G401 (cell line): ENCODE data around the gene ARSG. TPM values are rescaled to one million over a fixed set of nuclear protein-coding genes. Genes with fewer than 3 reads are reported as not detected.
A peak's percentile ranks its signal among the peaks of the same experiment; 100 is the strongest.
"Not testable (repeated sequence)": the region's sequence is repeated elsewhere in the genome, so short reads cannot be mapped to it uniquely, and the experiment has no call there.

ENCODE experiments used
- DNase-seq: peaks from one replicate; pipeline ENCODE4 v3.0.0-alpha.2; 2015; ENCODE audit warnings: low spot score
- in situ Hi-C: cut with HindIII; loops from 2 replicates; pipeline ENCODE4 v1.10.0; 2016; ENCODE audit warnings: low sequenced_read_pairs, mixed read lengths
- total RNA-seq: library from RNA; depleted of rRNA; stranded (reverse); fragments of >200 nt; shearing (Covaris generic); gene quantifications from 2 replicates; pipeline ENCODE4 v1.2.3, GENCODE V29; 2014

The ARSG gene
- total RNA-seq, 1 experiment from 2014 or later: 4.3 TPM

DNA sequence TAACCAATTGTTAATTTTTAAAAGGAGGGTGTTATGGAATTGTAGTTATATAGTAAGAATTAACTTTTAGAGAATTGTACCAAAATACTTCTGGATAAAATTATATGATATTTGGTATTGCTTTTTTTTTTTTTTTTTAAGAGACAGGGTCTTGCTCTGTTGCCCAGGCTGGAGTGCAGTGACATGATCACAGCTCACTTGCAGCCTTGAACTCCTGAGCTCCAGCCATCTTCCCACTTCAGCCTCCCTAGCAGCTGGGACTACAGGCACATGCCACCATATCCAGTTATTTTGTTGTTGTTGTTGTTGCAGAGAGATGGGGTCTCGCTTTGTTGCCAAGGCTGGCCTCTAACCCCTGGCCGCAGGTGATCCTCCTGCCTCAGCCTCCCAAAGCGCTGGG is 8.5 kb downstream of the ARSG start:
- in situ Hi-C loops: no loop called here
- DNase-seq: no peak

DNA sequence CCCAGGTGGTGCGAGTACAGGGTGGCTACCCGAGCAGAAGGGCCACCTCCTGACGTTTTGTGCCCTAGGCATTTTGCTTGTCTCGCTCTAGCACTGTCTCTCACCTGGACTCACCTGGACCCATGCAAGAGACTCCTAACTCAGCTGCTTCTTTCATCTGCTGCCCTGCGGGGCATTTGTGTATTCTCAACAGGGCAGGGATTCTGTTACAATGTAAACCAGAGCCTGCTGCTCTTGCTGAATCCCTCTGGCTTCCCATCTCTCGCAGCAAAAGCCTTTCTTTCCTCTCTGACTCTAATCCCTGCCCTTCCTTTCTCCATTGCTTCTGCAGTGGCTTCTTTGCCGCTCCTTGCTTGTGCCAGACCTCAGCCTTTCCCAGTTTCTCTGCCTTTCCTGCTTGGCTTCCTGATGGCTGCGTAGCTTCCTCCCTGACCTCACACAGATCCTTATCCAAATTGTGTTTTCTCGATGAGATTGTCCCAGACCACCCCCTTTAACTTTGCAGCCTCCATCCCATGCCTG is 10.2 kb downstream of the ARSG start:
- in situ Hi-C loops: no loop called here
- peak; percentile 19 for DNase-seq

DNA sequence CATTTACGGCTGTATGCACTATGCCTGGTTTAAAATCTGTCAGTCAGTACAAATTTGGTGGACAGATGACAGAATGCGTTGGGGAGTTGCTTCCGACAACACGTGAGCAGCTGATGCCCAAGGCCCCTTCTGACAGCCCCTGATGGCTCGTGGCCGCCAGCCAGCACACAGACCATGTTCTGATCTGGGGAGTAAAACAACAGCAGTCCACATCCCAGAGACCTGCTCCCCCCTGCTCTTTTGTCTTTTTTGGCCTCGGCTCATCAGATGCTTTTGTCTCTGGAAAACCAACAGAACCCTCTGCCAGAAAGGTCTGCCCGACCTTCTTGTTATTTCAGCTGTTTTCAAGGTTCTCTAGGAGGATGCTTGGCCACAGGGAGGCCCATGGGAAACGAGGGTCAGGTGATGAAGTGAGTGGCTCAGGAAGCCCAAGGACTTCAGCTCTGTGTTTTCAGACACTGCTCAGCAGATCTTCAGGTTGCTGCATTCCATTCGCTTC is 10.8 kb downstream of the ARSG start:
- in situ Hi-C loops: no loop called here
- DNase-seq: peak; percentile 49

DNA sequence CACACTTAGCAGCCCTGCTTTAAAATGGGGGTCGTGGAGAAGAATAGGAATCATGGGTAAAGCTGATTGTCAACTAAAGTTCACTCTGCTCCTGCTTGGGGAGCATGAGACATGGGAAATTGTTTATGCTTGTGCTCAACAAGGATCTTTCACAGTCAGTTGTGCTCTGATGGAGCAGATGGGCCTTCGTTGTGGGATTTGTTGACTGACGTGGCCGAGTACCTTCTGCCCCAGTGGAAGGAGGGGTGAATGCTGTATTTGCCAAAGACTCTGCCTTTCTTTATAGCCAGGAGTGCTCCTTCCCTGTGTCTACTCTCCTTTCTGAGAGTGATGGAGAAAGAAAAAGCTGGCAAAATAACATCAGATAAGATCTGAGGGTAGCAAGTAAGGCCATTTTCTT is 11.4 kb downstream of the ARSG start:
- in situ Hi-C loops: no loop called here
- DNase-seq: peak; percentile 67

DNA sequence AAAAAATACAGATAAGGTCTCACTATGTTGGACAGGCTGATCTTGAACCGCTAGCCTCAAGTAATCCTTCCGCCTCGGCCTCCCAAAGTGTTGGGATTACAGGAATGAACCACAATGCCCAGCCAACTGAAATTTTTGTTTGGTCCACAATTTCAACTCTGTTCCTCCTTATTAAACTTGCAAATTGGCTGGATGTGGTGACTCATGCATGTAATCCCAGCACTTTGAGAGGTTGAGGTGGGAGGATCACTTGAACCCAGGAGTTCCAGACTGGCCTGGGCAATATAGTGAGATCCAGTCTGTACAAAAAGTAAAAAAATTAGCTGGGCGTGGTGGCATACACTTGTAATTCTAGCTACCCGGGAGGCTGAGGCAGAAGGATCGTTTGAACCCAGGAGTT is 13.4 kb downstream of the ARSG start:
- no peak for DNase-seq
- in situ Hi-C loops: no loop called here

DNA sequence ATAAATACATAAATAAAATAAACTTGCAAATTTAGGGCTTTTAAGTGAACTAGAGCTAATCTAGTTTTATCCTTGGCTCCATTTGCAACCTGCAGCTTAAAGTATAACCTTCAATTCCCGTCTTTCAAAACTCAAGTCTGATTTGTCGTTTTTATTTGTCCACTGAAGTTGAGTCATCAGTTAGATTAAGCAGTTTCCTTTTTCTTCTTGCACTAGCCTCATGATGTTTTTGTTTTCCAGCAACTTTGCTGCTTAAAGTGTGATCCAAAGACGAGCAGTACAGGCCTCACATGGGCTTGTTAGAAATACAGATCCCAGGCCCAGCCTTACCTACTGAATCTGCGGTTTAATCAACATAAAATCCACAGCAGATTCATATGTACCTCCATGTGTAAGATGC is 13.8 kb downstream of the ARSG start:
- in situ Hi-C loops: no loop called here
- no peak for DNase-seq

DNA sequence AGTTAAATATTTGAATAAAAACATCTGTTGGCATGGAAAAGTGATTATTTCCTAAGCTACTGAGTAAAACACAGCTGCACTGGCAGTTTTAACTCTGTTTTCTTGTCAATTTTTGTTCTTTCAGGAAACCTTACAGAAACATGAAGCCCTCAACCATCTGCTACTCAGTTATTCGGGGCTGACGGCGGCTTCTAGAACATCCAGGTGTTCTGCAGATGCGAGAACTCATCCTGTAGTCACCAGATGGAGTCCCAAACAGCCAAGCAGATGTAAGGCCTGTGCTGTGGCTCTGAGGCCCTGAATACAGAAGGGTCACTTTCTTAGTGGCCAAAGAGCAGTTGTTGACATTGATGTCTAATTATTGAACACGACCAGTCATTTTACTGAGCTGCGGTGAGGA is 15.5 kb downstream of the ARSG start:
- in situ Hi-C loops: no loop called here
- no peak for DNase-seq

DNA sequence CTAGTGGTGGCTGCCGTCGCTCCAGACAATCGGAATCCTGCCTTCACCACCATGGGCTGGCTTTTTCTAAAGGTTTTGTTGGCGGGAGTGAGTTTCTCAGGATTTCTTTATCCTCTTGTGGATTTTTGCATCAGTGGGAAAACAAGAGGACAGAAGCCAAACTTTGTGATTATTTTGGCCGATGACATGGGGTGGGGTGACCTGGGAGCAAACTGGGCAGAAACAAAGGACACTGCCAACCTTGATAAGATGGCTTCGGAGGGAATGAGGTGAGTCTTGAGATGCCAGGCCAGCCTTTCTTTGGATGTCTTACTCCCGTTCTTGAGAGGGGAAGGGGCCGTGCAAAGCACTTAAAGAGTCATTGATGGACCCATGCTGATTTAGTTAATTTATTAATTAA is 16.1 kb downstream of the ARSG start:
- no peak for DNase-seq
- in situ Hi-C loops: no loop called here

DNA sequence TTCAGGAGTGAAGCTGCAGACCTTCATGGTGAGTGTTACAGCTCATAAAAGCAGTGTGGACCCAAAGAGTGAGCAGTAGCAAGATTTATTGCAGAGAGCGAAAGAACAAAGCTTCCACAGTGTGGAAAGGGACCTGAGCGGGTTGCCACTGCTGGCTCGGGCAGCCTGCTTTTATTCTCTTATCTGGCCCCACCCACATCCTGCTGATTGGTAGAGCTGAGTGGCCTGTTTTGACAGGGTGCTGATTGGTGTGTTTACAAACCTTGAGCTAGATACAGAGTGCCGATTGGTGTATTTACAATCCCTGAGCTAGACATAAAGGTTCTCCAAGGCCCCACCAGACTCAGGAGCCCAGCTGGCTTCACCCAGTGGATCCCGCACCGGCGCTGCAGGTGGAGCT is 17.2 kb downstream of the ARSG start:
- in situ Hi-C loops: not testable (repeated sequence)

DNA sequence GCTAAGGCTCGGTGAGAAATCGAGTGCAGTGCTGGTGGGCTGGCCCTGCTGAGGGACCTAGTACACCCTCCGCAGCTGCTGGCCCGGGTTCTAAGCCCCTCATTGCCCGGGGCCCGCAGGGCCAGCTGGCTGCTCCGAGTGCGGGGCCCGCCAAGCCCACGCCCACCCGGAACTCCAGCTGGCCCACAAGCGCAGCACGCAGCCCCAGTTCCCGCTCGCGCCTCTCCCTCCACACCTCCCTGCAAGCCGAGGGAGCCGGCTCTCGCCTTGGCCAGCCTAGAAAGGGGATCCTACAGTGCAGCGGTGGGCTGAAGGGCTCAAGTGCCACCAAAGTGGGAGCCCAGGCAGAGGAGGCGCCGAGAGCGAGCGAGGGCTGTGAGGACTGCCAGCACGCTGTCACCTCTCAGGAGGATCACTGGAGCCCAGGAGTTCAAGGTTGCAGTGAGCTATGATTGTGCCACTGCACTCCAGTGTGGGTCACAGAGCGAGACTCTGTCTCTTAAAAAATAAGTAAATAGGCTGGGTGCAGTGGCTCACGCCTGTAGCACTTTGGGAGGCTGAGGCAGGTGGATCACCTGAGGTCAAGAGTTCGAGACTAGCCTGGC is 17.9 kb downstream of the ARSG start:
- in situ Hi-C loops, DNase-seq: not testable (repeated sequence)

More for the DNA sequence above, 17.2 kb downstream of the ARSG start:
- DNase-seq: not testable (repeated sequence)

DNA sequence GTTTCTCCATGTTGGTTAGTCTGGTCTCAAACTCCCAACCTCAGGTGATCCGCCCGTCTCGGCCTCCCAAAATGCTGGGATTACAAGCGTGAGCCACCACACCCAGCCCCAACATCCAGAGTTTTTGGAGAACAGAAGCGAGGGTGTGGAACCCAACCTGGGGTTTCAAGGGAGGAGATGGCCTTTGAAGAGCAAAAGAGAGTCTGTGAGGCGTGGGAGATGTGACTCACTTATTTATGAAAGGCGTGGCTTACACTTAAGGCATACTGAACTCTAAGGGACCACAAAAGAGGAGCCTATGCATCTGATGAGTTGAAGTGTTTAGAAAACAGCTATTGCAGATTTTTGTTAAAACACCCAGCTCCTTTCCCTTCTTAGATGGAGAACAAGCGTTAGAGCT is 18.9 kb downstream of the ARSG start:
- in situ Hi-C loops: no loop called here
- DNase-seq: no peak

DNA sequence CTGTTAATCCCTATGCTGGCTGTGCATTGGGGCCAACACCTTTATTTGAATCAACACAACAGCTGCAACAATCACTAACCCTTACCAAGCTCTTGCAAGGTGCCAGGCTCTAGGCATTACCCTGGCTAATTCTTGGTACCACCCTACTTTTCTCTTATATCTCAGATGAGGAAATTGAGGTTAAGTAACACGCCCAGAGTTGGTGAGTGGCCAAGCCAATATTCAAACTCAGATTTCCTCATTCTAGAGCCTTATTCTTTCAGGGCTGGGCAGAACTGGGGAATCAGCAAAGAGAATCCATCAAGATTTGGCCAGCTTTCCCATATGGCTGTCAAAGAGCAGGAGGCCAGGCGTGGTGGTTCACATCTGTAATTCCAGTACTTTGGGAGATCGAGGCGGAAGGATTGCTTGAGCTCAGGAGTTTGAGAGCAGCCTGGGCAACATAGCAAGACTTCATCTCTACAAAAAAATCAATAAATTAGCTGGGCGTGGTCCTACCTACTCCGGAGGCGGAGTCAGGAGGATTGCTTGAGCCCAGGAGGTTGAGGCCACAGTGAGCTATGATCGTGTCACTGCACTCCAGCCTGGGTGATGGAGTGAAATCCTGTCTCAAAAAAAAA is 23.7 kb downstream of the ARSG start:
- DNase-seq: no peak
- in situ Hi-C loops: no loop called here

DNA sequence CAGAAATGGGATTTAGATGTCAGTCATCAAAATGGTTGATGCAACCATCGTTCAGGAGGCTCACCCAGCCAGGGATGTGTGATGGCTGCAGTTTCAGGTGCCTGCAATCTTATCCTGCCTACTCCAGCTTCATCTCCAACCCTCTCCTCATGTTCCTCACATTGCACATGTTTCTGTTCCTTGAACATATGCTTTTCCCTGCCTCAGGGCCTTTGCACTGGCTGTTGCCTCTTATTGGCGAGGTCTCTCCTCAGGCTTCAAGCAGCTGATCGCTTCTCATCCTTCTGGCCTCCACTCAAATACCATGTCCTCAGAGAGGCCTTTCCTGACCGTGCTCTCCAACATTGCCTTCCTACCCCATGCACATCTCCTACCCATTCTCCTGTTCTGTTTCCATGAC is 24.6 kb downstream of the ARSG start:
- DNase-seq: no peak
- in situ Hi-C loops: no loop called here

DNA sequence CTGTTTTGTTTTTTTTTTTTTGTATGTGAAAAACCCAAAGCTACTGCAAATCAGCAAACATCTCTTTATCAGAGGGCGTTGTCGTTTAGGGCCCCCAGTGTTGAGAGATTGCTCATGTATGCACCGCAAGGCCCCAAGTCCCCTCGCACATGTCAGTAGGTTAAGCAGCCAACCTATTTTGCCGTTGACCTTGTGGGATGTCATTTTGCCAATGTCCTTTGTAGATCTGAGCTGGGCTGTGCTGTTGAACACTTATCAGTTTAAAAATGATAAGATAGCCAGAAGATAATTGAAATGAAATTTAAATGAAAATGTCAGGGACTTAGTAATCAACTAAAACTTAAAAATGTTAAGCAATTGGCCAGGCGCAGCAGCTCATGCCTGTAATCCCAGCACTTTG is 26.2 kb downstream of the ARSG start:
- in situ Hi-C loops: no loop called here
- no peak for DNase-seq

DNA sequence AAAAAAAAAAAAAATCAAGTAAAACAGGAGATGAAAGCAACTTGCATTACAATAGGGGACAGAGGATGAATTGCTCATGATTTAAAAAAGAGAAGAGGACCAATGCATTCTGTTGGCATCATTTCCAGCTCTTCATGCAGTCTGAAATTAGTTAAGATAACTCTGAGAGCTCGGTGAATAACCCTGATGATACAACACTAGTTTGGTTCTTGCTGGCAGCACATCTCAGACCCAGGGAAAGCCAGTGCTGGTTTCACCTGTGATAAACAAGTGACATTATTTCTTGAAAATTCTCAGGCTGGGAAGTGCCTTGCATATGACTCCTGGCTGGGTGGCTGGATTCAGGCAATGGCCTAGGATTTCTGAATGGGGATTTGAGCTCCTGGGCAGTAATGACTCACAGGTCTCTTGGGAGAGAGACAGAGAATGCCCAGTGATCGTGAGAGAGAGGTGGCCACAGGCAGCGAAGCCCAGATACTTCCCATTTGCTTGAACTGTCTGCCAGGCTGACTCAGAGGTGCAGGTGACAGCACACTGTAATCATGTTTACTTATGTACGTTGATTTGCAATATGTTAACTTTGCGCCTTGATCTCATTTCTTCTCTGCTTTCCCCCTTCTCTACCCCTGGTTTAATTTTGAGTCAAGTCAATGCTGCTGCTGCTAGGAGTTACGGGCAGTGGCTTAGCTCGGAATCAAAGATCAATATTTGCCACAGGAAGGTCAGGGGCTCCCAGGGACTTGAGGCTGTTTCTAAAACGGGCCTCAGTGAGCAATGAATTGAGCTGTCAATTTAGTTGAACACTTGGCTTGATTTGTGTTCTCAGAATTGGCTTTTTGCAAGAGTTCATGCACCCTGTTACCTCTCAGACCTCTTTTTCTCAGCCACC is 27.1 kb downstream of the ARSG start:
- DNase-seq: peak; percentile 32
- in situ Hi-C loops: no loop called here

DNA sequence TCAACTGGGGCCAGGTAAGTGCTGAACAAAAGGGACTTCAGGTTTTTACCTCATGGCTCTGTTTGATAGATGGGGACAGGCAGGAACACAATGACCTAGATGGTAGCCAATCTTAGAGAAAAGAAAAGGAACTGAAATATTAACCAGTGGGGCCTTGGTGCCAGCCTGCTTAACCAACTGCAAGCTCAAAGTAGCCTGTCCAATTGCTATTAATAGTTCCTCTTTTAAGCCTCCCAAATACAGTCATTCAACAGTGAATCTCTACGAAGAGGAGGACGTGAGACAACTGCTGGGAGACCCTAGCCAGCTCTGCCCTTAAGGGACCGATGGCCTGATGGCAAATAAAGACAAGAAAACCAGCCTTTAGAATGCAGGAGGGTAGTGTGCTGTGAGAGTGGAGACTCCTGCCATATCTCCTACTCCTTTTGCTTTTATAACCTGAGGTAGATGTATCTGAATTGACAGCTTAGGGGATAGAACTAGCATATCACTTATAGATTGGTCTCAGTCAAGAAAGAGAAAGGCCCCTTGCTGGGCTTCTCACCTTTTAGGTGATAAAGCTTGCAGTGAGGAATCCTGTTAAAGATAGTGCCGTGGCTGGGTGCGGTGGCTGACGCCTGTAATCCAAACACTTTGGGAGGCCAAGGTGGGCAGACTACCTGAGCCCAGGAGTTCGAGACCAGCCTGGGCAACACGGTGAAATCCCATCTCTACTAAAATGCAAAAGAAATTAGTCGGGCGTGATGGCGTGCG is 28.3 kb downstream of the ARSG start:
- DNase-seq: peak; percentile 67
- in situ Hi-C loops: no loop called here

DNA sequence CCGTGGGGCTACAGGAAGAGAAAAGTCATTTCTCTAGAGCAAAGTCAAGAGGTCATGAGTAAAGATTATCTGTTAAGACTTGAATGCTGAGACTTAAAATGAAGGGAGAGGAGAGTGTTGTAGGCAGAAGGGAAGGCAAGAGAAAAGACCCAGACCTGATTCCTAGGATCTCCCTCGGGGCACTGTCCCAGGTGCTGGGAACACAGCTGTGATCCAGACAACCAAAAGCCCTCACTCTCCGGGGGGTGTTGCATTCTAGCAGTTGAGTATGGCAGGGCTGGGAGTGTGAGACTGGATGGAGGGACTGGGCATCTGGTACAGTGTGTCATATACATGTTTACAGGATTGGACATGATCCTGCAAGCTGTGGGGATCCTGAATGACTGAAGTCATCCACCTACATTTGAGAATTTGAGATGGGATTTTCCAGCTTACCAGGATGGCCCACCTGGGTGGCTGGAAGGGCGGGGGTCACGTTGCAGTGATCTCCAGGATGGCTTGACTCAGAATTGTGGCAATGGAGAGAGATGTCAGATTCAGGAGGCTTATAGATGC is 29.1 kb downstream of the ARSG start:
- DNase-seq: no peak
- in situ Hi-C loops: no loop called here

DNA sequence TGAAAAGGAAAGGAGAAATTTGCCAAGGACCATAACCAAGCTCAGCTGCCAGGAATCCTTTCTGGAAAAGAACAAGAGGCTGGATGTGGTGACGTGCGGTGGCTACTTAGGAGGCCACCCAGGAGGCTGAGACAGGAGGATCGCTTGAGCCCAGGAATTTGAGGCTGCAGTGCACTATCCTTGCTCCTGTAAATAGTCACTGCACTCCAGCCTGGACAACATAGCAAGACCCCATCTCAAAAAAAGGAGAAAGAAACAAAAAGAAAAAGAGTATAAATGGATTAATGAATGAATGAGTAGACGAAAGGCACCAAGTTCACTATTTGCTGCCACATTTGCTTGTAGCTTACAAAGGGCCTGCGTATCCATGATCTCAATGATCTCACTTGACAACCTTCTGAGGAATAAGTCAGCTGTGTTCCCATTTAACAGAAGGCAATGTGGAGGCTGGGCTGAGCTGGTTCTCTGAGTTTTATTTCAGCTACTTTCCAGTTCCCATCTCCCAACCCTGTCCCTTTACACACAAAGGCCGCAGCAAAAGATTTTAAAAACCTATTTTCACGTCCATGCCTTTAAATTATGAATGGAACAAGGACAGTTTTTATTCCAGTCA is 29.8 kb downstream of the ARSG start:
- in situ Hi-C loops: no loop called here
- no peak for DNase-seq

DNA sequence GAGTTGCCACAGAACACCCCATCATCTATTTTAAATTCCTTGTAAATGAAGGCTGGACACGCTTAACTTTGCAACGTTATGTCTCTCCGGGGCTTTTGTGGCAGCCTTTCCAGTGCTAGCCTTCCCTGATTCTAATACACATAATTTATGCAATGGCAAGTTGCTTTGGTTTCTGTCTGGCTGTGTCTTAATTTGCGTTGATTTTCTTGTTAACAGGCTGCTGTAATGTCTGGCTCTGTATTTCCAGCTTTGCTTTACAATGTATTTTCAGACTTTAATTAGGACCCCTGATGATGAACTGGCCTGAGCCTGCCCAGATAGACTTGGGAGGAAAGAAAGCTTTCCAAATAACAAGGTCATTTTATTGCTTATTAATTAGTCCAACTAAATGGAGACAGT is 30.3 kb downstream of the ARSG start:
- DNase-seq: no peak
- in situ Hi-C loops: no loop called here
